Choroid plexus epithelial cell (primary cell): ENCODE results near the gene CACNG3.
"Not testable (repeated sequence)": the region's sequence is repeated elsewhere in the genome, so short reads cannot be mapped to it uniquely, and the experiment has no call there.

Experiments
- DNase-seq: peaks from one replicate; pipeline ENCODE4 v3.0.0-alpha.2; 2010; ENCODE audit warnings: low read depth
- H3K4me3 ChIP-seq: 2 replicates; pipeline ENCODE4 v1.5.1; 2011; ENCODE audit warnings: low read depth, mild to moderate bottlenecking, control low read depth, low read length, moderate library complexity
- TF ChIP-seq, protein P1 (sequence below): conservative IDR thresholded peaks from 2 replicates; pipeline ENCODE4 v1.5.1; 2011; ENCODE audit warnings: low read depth, mild to moderate bottlenecking, control low read depth, inconsistent platforms, low read length, moderate library complexity

CACNG3 gene

GRCh38 chr16:24291932-24292331, 35.8 kb downstream of the CACNG3 start:
- no peak overlapping the region for H3K4me3 ChIP-seq

GRCh38 chr16:24294131-24294530, 38.0 kb downstream of the CACNG3 start:
- TF ChIP-seq, protein P1, sequence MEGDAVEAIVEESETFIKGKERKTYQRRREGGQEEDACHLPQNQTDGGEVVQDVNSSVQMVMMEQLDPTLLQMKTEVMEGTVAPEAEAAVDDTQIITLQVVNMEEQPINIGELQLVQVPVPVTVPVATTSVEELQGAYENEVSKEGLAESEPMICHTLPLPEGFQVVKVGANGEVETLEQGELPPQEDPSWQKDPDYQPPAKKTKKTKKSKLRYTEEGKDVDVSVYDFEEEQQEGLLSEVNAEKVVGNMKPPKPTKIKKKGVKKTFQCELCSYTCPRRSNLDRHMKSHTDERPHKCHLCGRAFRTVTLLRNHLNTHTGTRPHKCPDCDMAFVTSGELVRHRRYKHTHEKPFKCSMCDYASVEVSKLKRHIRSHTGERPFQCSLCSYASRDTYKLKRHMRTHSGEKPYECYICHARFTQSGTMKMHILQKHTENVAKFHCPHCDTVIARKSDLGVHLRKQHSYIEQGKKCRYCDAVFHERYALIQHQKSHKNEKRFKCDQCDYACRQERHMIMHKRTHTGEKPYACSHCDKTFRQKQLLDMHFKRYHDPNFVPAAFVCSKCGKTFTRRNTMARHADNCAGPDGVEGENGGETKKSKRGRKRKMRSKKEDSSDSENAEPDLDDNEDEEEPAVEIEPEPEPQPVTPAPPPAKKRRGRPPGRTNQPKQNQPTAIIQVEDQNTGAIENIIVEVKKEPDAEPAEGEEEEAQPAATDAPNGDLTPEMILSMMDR, result no peak
- DNase-seq, result no peak
- no peak overlapping the region for H3K4me3 ChIP-seq

More at GRCh38 chr16:24291932-24292331, 35.8 kb downstream of the CACNG3 start:
- TF ChIP-seq, protein P1, result no peak
- no peak for DNase-seq

DNA sequence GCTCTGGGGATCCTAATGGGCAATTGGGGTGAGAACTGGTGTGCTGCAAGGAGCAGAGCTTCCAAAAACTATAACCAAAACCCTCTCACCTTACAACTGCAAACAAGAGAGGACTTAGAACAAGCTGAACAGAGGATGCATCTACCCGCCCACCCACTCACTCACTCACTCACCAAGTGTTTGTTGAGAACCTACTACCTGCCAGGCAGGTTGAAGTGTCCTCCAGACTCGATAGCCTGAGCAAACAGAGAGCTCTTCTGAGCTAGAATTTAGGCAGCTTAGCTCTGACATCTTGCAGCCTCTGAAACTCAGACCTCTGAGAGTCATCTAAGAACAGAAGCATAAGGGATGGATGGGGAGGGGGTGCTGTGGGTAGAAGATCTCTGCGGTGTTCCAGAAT, 41.2 kb downstream of the CACNG3 start:
- no peak for DNase-seq
- TF ChIP-seq, protein P1, result no peak
- no peak overlapping the region for H3K4me3 ChIP-seq

DNA sequence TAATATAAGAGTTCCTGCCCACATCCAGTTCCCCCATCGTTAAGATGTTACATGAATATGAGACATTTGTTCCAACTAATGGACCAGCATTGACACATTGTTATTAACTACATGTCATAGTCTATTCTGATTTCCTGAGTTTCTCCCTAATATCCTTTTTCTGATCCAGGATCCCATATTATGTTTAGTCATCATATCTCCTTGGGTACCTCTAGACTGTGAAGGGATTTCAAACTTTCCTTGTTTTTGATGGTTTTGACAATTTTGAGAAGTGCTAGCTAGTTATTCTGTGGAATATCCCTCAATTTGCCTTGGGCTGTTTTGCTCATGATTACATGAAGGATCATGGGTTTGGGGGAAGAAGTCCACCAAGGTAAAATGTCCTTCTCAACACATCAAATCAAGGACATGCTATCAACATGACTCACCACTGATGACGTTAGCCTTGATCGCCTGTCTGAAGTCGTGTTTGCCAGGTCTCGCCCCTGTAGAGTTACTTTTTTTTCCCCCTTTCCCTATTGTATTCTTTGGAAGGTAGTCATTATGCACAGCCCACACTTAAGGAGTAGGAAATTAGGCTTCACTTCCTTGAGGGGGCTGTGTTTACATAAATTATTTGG, 42.5 kb downstream of the CACNG3 start:
- TF ChIP-seq, protein P1, result no peak
- no peak for DNase-seq
- H3K4me3 ChIP-seq, result no peak overlapping the region

DNA sequence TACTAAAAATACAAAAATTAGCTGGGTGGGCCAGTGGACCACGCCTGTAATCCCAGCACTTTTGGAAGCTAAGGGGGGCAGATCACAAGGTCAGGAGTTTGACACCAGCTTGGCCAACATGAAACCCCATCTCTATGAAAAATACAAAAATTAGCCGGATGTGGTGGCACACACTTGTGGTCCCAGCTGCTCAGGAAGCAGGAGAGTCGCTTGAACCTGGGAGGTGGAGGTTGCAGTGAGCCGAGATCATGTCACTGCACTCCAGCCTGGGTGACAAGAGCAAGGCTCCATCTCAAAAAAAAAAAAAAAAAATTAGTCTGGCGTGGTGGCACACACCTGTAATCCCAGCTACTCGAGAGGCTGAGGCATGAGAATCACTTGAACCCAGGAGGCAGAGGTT, 44.6 kb downstream of the CACNG3 start:
- DNase-seq, H3K4me3 ChIP-seq: not testable (repeated sequence)

GRCh38 chr16:24302636-24303035, 46.5 kb downstream of the CACNG3 start:
- DNase-seq, result no peak
- TF ChIP-seq, protein P1, result no peak
- H3K4me3 ChIP-seq, result no peak overlapping the region

DNA sequence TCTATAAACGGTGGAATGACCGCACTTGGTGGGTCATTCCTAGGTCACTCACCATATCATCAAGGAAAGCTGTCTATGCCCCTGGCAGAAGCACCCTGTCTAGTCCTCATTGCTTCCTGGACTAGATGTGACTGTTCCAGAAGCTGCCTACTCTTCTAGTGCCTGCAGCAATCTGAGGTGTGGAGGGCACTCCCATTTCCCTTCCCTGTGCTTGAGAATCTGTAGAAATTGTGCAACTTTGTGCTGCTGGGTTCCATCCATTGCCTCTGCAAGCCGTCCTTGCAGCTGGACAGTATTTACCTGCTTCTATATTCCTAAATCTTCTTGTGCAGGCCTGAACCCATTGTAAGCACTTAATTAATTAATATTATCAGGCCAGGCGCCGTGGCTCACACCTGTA, 52.1 kb downstream of the CACNG3 start:
- no peak overlapping the region for H3K4me3 ChIP-seq
- DNase-seq, result no peak
- TF ChIP-seq, protein P1, result no peak
